ENCODE results near the gene NUP188. TPM values are rescaled to one million over a fixed set of nuclear protein-coding genes. Genes with fewer than 3 reads are reported as not detected.

The NUP188 gene
- total RNA-seq, 1 donor from 2014 or later, result 15.9 TPM

- no peak for DNase-seq
- intact Hi-C loops (cut with micrococcal nuclease), result no loop called here
Measured at GRCh38 chr9:129014124-129014523, 66.6 kb downstream of the NUP188 start.

GRCh38 chr9:129014608-129015007 lies 67.1 kb downstream of the NUP188 start:
- Histone ChIP-seq H3K36me3 (peaks cover 72% of the 10 kb centered on the region), H3K9me3 (replicated peaks) (no peaks in the 10 kb centered on the region), H3K4me1 (no peaks in the 10 kb centered on the region), H3K4me3 (no peak overlapping the region), H3K27ac (replicated peaks) (no peak overlapping the region), H3K27me3 (ENCODE audit: low read depth) (no peaks in the 10 kb centered on the region)
- intact Hi-C loops (cut with micrococcal nuclease), result no loop called here
- DNase-seq, result no peak
- TF ChIP-seq, protein P1, sequence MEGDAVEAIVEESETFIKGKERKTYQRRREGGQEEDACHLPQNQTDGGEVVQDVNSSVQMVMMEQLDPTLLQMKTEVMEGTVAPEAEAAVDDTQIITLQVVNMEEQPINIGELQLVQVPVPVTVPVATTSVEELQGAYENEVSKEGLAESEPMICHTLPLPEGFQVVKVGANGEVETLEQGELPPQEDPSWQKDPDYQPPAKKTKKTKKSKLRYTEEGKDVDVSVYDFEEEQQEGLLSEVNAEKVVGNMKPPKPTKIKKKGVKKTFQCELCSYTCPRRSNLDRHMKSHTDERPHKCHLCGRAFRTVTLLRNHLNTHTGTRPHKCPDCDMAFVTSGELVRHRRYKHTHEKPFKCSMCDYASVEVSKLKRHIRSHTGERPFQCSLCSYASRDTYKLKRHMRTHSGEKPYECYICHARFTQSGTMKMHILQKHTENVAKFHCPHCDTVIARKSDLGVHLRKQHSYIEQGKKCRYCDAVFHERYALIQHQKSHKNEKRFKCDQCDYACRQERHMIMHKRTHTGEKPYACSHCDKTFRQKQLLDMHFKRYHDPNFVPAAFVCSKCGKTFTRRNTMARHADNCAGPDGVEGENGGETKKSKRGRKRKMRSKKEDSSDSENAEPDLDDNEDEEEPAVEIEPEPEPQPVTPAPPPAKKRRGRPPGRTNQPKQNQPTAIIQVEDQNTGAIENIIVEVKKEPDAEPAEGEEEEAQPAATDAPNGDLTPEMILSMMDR (IDR thresholded peaks at IDR 0.05; ENCODE audit: borderline replicate concordance), result no peak

More at GRCh38 chr9:129014124-129014523, 66.6 kb downstream of the NUP188 start:
- TF ChIP-seq, protein P1 (IDR thresholded peaks at IDR 0.05; ENCODE audit: borderline replicate concordance), result no peak
- no peaks in the 10 kb centered on the region for H3K4me1 ChIP-seq
- H3K27ac ChIP-seq (replicated peaks), result no peak overlapping the region
- peaks cover 73% of the 10 kb centered on the region for H3K36me3 ChIP-seq
- no peaks in the 10 kb centered on the region for H3K9me3 ChIP-seq (replicated peaks)
- H3K4me3 ChIP-seq, result no peak overlapping the region
- H3K27me3 ChIP-seq (ENCODE audit: low read depth), result no peaks in the 10 kb centered on the region

DNA sequence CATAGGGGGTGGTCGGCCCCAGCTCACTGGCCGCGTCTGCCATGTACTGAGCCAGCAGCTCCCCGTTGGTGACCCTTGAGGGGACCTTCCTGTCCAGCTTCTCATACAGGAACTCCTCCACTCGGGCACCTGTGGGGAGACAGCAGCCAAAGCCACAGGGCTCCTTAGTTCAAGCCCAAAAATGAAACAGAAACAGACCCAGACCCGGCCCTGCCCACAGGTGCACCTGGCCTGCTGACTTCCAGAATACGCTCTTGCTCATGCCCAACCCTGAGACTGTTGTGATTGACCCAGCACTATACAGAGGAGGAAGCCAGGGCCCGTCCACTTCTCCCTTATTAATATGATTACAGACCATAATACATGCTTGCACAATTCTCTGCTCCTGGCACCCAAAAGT lies 73.6 kb downstream of the NUP188 start:
- Histone ChIP-seq H3K27me3 (ENCODE audit: low read depth) (no peaks in the 10 kb centered on the region), H3K27ac (replicated peaks) (no peak overlapping the region), H3K4me1 (peaks cover 3% of the 10 kb centered on the region), H3K4me3 (no peak overlapping the region), H3K36me3 (peaks cover 14% of the 10 kb centered on the region), H3K9me3 (replicated peaks) (no peaks in the 10 kb centered on the region)
- TF ChIP-seq, protein P1 (IDR thresholded peaks at IDR 0.05; ENCODE audit: borderline replicate concordance), result no peak
- intact Hi-C loops (cut with micrococcal nuclease), result no loop called here
- no peak for DNase-seq

GRCh38 chr9:129022037-129022436 lies 74.5 kb downstream of the NUP188 start:
- no peak for DNase-seq
- Histone ChIP-seq H3K4me3 (no peak overlapping the region), H3K27me3 (ENCODE audit: low read depth) (no peaks in the 10 kb centered on the region), H3K36me3 (peaks cover 14% of the 10 kb centered on the region), H3K4me1 (peaks cover 12% of the 10 kb centered on the region), H3K9me3 (replicated peaks) (no peaks in the 10 kb centered on the region), H3K27ac (replicated peaks) (no peak overlapping the region)
- intact Hi-C loops (cut with micrococcal nuclease), result no loop called here
- TF ChIP-seq, protein P1 (IDR thresholded peaks at IDR 0.05; ENCODE audit: borderline replicate concordance), result no peak

- TF ChIP-seq, protein P1 (IDR thresholded peaks at IDR 0.05; ENCODE audit: borderline replicate concordance), result no peak
- Histone ChIP-seq H3K4me3 (no peak overlapping the region), H3K9me3 (replicated peaks) (no peaks in the 10 kb centered on the region), H3K4me1 (peaks cover 21% of the 10 kb centered on the region), H3K36me3 (peaks cover 9% of the 10 kb centered on the region), H3K27ac (replicated peaks) (no peak overlapping the region), H3K27me3 (ENCODE audit: low read depth) (no peaks in the 10 kb centered on the region)
- DNase-seq, result peak; percentile 38
- intact Hi-C loops (cut with micrococcal nuclease), result no loop called here
Measured at GRCh38 chr9:129023036-129023907, 75.8 kb downstream of the NUP188 start.

All from left ventricle myocardium inferior (tissue), 1 donor.